HCEC 1CT (cell line): Measurements from ENCODE around the gene TGM5.
"Not testable (repeated sequence)": the region's sequence is repeated elsewhere in the genome, so short reads cannot be mapped to it uniquely, and the experiment has no call there.

Source experiments
- DNase-seq: peaks from one replicate; pipeline ENCODE4 v3.0.0-alpha.2; 2017

The TGM5 gene

DNA sequence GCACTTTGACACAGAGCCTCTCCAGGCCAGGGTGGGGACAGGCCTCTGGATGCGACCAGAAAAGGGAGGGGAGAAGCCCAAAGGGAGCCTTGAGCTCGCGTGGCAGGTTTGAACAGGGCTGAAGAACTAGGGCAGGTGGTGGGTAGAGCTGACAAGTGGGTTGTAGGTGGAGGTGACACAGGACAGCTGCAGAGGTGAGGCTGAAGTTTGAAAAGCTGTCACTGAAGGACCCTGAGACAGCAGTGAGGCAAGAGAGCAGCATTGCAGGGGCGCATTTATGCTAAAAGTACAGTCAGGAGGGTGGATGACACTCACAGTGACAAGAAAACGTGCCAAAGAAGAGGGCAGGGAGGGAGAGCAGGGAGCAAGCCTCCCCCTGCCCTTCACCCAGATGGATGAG is 24.1 kb downstream of the TGM5 start:
- no peak for DNase-seq

DNA sequence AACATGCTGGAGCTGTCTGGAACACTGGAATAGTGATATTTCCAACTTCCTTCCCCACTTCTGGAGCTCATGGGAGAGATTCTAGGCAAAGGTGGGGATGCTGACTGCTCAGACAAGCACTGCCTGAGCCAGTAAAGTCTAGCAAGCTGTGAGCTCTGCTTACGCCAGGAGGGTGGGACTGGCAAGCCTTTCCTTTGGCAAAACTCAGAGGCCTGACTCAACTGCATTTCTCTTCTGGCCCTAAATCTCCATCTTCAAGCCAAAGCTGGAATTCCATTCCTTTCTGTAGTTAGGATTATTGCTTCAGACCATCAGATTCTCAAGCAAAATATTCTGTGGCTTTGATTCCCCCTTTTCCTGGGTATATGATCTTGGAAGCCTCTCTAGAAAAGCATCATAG is 25.6 kb downstream of the TGM5 start:
- DNase-seq, result no peak

DNA sequence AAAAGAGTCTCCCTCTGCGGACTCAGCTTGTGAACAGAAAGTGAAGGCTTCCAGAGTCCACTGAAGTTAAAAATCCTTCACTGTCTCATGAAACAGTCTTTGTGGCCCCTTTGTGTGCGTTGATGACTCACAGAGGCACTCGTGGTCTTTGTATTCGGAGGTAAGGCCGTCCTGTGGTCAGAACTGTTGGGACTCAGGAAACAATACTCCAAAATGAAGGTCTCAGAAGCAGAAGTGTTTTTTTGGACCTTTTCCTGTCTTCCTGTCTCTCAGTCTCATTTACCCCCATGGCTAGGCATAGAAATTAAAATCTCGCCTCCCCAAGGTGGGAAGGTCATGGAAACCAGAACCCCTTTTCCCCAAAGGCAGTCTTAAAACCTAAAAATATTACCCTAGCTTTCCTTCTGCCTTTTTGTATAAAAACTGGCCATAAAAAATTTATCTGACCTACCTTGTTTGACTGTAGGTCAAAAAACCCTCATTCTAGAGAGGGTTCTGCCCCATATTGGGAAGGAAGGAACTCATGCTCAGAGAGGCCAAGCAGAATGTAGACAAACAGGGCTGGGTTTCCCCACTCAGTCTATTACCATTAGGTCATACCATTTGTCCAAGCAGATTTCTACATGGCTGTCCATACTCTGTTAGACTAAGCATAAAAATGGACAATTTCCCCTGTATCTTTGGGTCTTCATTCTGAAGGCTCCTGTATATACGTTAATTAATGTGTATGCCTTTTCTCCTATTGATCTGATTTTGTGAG is 26.8 kb downstream of the TGM5 start:
- no peak for DNase-seq

DNA sequence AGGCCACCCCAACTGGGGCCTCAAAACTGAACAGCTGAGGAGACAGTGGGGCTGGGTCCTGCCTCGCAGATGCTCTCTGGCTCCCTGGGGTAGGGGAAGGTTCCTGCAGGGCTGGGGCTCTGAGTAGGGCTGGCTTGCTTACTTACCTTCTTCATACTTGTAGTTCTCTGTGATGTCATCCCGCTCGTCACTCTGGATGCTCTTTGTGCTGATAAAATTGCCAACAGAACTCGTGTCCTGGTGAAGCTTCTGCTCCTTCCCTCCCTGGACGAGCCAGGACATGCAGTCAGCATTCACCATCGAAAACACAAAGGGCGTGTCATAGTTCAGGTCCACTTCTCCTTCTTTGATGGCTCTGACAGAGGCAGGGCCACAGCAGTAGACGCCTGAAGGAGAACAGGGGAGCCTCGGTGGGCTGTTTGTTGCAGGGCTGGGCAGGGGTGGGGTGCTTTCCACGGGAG is 28.0 kb downstream of the TGM5 start:
- DNase-seq, result no peak

DNA sequence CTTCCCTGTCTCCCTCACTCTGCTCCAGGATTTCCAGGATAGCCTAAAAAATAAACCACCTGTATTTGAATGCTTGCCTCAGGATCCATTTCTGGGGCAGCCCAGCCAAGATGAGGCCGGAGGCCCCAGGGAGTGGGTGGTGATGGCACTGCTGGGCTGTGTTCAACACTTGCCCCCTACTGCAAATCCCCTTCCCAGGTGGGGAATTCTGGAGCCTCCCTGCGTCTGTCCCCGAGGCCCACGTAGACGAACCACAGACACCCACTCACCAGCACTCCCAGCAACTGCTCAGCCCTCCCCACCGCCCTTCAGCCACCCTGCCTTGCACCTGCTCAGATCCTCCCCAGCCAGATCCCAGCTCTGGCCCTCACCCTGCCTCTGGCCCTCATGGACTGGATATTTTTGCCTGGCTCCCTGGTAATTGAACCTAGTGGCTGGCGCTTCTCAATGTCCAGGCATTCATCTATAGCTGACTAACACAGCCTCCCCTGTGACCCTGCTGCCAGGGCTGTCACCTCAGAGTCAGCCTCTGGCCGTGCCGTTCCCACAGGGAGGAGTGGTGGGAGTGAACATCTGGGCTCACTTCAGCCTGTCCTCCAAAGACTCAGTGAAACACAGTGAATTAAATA is 28.8 kb downstream of the TGM5 start:
- no peak for DNase-seq

DNA sequence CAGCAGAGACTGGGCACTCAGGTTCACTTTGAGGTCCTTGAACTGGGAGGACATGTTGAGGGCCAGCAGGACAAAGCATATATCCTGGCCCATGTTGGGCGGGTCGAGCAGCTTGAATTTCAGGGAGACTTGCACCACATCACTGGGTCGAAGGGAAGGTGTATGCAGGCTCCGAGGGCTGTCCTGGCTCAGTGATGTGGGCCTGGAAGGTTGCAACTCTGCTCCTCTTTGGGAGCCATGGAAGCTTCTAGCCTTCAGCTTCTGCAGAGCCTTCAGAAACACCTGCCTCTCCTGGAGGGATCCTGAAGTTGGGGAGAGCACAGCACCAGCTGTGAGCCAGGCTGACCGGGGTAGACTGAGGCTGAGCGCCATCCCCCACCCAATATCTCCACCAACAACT is 31.2 kb downstream of the TGM5 start:
- DNase-seq, result no peak

DNA sequence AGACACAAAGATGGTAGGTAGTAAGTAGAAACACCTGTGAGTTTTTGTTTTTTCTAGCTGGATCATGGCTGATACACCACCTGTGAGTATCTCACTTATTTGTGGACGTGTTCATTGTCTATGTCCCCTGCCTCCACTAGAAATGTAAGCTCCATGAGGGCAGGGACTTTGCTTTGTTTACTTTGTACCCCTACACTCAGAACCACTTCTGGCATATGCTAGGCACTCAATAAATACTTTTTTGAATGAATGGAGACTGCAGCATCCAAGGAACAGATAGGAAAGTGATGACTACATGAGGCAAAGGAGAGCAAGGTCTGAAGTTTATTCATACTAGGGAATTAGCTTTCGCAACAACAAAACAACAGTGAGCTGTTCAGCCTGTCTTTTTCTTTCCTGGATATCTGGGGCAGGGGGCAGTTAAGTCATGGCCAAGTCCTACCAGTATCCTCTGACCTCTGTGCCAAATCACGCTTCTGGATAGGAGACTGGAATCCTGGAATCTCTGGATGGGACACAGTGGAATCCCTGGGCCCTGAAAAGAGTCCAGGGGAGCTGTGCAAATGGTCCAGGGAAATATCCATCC is 34.3 kb downstream of the TGM5 start:
- DNase-seq, result peak; percentile 11

DNA sequence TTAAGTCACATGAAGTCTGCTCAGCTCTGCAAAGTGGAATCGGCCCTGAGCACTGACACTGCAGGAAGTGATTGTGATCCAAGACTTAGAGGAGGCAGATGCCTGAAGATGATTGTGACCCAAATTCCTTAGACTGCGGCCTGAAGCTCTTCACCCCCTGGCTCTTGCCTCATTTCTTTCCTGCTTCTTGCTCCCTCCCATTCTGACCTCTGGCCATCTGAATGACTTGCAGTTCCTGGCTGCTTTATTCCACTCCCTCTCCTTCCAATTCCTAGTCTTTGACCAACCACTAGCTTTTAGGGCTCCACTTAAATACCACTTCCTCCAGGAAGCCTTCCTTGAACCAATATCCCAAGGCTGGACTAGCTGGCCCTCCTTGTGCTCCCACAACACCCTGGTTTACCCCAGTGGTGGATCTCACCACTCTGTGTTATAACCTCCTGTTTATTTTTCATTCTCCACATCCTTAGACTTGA is 36.0 kb downstream of the TGM5 start:
- DNase-seq, result peak; percentile 20

DNA sequence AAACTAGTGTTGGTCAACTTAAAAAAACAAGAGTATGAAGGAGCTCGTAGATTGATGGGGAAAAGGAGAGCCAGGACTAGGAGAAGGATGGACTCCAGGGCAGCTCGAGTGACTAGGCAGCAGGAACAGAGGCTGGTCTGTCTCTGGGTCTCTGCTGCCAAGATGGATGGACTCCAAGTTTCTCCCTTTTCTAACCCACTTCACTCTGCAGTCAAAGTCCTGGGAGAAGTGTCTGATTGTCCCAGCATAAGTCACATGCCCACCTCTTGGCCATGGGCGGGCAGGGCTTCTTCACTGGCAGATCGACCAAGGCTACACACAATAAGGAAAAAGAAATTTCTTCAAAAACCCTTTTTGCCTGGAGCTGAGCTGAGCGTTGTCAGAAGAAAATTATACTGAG is 36.8 kb downstream of the TGM5 start:
- DNase-seq, result no peak

DNA sequence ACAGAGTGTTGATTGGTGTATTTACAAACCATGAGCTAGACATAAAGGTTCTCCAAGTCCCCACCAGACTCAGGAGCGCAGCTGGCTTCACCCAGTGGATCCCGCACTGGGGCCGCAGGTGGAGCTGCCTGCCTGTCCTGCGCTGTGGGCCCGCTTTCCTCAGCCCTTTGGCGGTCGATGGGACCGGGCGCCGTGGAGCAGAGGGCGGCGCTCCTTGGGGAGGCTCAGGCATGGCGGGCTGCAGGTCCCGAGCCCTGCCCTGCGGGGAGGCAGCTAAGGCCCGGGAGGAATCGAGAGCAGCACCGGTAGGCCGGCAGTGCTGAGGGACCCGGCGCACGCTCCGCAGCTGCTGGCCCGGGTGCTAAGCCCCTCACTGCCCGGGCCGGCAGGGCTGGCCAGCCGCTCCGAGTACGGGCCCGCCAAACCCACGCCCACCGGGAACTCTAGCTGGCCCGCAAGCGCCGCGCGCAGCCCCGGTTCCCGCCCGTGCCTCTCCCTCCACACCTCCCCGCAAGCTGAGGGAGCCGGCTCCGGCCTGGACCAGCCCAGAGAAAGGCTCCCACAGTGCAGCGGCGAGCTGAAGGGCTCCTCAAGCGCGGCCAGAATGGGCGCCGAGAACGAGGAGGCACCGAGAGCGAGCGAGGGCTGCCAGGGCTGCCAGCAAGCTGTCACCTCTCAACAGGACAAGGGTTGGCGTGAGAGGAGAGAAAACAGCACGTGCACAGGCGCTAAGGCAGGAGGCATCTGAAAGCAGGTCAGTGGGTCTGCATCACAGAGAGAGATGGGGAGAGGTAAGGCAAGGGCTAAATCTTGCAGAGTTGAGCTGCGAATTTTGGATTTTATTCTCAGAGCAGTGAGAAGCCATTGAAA is 40.1 kb downstream of the TGM5 start:
- DNase-seq, result no peak

DNA sequence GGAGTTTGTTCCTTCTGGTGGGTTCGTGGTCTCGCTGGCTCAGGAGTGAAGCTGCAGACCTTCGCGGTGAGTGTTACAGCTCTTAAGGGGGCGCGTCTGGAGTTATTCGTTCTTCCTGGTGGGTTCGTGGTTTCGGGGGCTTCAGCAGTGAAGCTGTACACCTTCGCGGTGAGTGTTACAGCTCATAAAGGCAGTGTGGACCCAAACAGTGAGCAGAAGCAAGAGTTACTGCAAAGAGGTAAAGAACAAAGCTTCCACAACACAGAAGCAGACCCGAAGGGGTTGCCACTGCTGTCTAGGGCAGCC is 40.8 kb downstream of the TGM5 start:
- DNase-seq, result not testable (repeated sequence)

DNA sequence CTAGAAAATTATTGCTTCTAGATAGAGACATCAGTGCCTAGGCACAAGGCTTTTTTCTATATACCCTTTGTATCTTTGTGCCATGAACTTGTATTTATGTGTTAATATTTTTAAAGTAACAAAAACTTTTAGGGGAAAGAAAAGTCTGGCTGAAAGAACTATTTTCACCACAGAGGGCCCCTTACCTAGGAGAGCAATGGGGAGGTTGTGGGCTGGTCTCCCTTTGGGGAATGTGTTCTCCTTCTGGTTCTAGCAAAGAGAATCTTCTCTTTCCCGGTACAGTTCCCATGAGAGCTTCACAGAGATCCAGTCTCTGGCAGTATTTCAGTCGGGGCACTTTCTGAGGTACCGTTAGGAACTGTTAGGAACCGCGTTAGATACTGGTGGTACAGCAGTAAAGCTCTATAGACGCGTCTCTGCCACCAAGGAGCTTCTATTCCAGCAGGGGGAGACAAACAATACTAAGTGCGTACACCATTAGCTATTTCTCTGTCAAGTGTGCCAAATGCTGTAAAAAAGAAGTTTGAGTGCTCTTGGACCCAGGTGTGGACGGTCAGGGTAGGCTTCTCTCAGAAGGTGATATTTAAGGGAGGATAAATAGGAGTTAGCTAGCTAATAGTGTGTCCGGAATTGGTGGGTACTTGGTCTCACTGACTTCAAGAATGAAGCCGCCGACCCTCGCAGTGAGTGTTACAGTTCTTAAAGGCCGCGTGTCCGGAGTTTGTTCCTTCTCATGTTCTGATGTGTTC is 41.4 kb downstream of the TGM5 start:
- DNase-seq, result peak; percentile 56

DNA sequence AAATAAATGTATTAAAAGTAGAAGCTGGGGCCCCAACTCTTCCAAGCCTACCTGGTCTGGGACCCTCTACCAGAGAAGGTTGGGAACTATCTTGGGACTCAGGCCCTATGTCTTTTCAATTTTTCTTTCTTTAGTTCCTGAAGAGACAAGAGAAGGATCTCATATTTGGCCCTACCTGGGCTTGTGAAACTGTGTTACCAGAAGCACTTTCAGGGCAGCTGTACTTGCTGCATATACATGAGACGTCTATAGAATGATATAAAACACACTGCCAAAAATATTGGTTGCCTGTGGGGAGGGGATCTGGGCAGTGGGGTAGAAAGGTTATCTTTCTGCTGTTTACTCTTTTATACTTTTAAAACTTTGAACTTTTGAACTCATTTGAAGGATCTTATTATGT is 45.3 kb downstream of the TGM5 start:
- DNase-seq, result no peak

DNA sequence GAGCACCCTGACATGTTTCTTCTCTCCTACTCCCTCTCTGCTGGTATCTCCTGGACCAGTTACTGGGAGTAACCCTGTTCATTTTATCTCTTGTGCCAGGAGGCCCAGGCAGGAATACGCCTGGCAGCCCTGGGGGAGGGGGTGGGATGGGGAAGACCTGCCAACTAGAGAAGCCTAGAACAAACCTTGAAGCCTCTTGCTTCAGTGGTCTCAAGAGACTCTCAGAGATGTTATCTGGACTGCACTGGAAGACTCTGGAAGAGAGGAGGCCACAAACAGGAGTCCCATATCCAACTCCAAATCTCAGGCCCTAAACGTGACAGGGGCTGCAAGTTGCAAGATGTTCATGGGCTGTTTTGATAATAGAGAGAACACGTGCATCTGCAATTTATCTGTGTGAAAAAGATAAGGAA is 45.7 kb downstream of the TGM5 start, which contains the start of gene EPB42:
Gene EPB42 (minus strand): TSS at position 28 of the 413 bp plus-strand sequence. CDS start 193 bp downstream, outside the sequence.
- DNase-seq, result no peak

DNA sequence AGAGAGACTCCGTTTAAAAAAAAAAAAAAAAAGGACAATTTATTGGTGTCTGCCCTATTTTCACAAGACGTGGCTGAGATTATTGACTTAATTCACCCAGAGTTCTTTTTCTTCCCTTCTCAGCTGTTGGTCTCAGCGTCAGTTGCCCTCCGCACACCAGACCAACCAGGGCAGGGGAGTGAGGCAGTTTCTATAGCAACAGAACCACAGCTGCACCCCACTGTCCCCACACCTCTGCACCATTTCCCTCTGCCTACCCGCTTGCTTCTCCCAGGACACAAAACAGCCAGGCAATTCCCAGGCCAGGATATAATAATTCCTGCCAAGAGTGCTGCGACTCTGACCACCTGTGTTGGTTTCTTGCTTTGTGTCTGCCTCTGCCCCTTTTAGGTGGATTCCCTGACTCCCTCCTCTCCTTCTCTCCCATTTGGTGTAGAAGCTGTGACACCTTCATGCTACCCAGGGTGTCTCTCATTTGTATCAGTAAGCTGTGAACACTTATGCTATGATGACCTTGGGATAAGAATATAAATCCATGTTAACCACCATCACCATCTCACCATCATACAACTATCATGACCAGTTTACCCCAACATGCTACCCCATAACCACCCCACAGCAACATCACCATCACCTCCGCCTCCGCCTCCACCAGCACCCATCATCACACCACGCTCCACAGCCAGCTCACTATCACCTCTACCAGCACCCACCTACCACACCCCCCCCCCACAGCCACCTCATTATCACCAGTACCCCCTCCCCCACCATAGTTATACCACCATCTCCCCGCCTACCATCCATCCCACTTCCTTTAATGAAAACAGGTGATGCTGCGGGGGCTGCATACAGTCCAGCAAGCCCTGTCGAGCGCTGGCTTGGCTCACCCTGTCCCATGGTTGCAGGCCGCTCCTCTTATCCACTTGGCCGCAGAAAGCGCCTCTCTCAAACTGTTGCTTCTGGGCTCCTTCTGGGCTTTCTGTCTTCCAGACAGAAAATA is 46.5 kb downstream of the TGM5 start:
- no peak for DNase-seq

DNA sequence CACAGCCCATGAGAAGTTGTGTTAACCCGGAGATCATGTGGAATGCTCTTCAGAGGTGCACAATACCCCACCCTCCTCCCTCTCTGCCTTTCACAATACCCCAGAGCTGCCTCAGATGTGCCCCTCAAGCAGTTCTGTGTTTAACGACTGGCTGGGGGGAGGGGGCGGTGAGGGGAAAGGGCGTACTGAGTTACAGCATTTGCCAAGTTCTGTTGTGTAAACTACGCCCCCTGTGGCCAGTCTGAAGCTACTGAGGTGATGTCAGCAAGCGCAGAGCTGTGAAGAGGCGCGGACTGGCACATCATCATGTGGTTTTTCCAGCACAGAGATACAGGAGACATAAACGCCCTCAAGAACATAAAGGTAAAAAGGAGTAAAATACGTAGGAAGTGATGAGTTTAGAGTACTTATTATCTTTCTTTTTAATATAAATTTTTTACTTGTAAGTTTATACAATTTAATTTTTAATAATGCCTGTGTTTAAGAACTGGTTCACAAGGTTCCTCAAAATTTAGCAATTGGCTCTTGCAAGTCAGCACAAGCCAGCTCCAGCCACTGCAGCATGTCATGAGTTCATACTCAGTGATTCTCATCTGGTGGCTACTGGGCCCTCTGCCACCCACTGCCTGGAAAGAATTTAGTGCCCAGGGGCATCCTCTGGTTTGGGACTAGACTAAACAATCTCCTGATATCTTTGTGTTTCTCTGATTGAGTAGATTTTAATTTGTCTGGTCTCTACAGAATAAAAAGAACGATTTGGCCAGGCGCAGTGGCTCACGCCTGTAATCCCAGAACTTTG is 47.6 kb downstream of the TGM5 start:
- DNase-seq, result no peak

DNA sequence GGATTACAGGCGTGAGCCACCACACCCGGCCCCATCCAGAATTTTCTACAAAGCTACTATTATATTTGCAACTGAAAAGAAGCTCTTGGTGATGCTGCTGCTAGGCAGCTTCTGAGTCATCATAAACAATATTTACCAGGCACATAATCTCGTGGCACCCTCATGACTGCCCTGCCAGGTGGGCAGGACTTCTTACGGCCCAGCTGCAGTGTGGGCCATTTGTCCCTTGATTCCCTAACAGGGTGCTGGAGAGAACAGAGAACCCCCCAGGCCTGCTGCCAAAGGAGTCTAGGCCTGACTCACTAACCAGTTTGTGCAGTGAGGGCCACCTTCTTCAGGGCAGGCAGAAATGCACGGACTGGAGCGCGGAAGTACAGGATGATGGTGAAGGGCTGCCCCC is 50.8 kb downstream of the TGM5 start:
- DNase-seq, result peak; percentile 22

DNA sequence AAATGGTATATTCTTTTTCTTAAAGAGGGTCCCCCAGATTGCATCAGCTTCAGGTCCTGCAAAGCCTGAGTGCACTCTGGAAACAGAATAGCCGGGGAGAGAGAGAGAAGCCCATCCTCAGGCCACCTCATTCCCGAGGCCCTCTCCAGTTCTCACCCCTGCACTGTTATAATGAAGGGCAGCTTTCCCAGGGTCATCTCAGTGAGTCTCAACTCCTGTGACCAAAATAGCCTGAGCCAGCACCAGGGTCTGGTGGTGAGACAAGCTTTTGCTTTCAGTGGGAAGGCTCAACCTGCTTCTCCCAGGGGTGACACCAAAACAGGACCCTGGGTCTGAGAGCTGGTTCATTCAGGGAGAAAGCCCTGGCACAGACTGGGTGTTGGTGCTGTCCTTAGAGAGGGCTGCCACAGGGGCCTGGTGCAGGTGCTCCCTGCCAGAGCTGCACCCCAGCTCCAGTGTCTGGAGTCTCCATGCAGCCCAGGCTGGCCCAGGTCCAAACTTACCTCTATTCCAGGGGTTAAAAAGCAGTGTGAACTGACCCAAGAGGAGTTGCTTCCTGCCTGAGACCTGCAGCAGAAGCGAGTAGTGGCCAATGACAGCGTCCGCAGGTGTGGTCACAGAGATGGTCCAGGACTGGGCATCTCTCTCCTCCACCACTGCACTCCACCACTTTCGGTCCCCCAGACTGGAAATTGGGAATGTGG is 52.0 kb downstream of the TGM5 start:
- no peak for DNase-seq

DNA sequence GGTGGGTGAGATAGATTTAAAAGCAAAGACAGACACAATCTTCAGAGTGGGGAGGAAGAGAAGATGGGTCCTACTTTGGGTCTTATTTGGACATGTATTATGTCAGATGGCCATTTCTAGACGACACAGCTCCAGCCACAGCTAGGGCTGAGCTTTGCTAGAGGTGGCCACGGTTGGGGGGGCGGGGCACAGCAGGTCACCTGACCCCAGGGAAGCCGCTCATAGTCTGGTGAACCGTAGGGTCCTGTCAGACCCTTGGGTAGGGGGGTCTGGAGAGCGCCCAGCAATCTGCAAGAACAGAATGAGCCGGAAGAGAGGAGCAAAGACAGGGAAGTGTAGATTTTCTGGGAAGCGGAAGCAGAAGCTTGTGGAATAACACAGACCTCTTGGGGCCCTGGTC is 52.6 kb downstream of the TGM5 start:
- DNase-seq, result no peak

DNA sequence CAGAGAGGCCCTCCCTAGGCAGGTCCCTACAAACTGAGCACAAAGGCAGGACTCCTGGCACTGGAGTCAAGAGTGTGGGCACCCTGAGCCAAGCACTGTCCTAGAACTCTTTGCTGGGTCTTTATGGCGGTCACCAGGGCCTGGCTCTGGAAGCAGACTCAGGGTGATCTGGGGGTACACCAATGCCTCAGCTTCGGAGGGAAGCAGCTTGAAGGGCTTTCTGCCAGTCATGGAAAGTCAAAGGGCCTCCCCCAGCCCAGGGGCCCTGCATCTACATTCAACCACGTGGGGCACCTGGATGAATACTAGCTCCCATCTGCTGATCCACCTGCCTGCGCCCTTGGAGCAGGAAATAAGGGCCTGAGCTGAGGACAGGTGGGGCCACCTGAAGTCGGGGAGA is 53.3 kb downstream of the TGM5 start:
- no peak for DNase-seq
